ENCODE results near the gene PKD2L1. TPM values are rescaled to one million over a fixed set of nuclear protein-coding genes. Genes with fewer than 3 reads are reported as not detected.
"Not testable (repeated sequence)": the region's sequence is repeated elsewhere in the genome, so short reads cannot be mapped to it uniquely, and the experiment has no call there.

The PKD2L1 gene
- total and polyA plus RNA-seq, 4 experiments from 2014 or later: not detected

GRCh38 chr10:100297242-100297641, 32.8 kb downstream of the PKD2L1 start:
- intact Hi-C loops (cut with micrococcal nuclease): no loop called here
- Histone ChIP-seq H3K9me3 (ENCODE audit: control insufficient read depth in 1 of 2, low read length in 2 of 2) (no peaks in the 10 kb centered on the region), H3K36me3 (ENCODE audit: insufficient read depth, low read length) (no peaks in the 10 kb centered on the region), H3K4me1 (ENCODE audit: insufficient read depth, low read length) (no peaks in the 10 kb centered on the region), H3K27me3 (ENCODE audit: insufficient read depth, low read length) (no peaks in the 10 kb centered on the region), H3K4me3 (ENCODE audit: low read length in 2 of 2) (no peak overlapping the region), H3K27ac (ENCODE audit: low read depth, low read length) (no peak overlapping the region)
- H3K27ac Mint-ChIP-seq: no peak overlapping the region
- no peak overlapping the region for H3K4me3 Mint-ChIP-seq
- H3K4me1 Mint-ChIP-seq: no peaks in the 10 kb centered on the region
- H3K9me3 Mint-ChIP-seq: peaks cover 0 to 10% (median 3%) of the 10 kb centered on the region in 8 donors
- POLR2A ChIA-PET (ENCODE audit: partially characterized antibody): interaction anchor here (1.0 kb wide), 2 partner anchors 10 to 50 kb away, joined by 3 read pairs; partner anchors contain the start of gene SCD
- CTCF ChIA-PET (ENCODE audit: partially characterized antibody): interaction anchor here (1.6 kb wide), 1 partner anchor 221 kb away, joined by 4 read pairs; no protein-coding TSS in a partner anchor
- H3K36me3 Mint-ChIP-seq: no peaks in the 10 kb centered on the region
- DNase-seq: no peak
- peaks cover 30 to 35% of the 10 kb centered on the region in 2 donors for H3K27me3 Mint-ChIP-seq

- Mint-ChIP-seq H3K27ac (no peak overlapping the region), H3K36me3 (no peaks in the 10 kb centered on the region), H3K27me3 (peaks cover 18 to 20% of the 10 kb centered on the region in 2 donors), H3K4me3 (no peak overlapping the region), H3K9me3 (no peaks in the 10 kb centered on the region), H3K4me1 (no peaks in the 10 kb centered on the region)
- ChIA-PET POLR2A (ENCODE audit: partially characterized antibody) (no interaction called here), CTCF (ENCODE audit: partially characterized antibody) (no interaction called here)
- no peaks in the 10 kb centered on the region for H3K9me3 ChIP-seq (ENCODE audit: control insufficient read depth in 1 of 2, low read length in 2 of 2)
- no peaks in the 10 kb centered on the region for H3K36me3 ChIP-seq (ENCODE audit: insufficient read depth, low read length)
- no peak overlapping the region for H3K4me3 ChIP-seq (ENCODE audit: low read length in 2 of 2)
- H3K27ac ChIP-seq (ENCODE audit: low read depth, low read length): no peak overlapping the region
- H3K4me1 ChIP-seq (ENCODE audit: insufficient read depth, low read length): no peaks in the 10 kb centered on the region
- no peaks in the 10 kb centered on the region for H3K27me3 ChIP-seq (ENCODE audit: insufficient read depth, low read length)
- intact Hi-C loops (cut with micrococcal nuclease): no loop called here
- DNase-seq: no peak
Observed at GRCh38 chr10:100293066-100293465, 37.0 kb downstream of the PKD2L1 start.

GRCh38 chr10:100292300-100292699, 37.7 kb downstream of the PKD2L1 start:
- H3K27ac ChIP-seq (ENCODE audit: low read depth, low read length); H3K4me3 ChIP-seq (ENCODE audit: low read length in 2 of 2); H3K36me3 Mint-ChIP-seq; H3K36me3 ChIP-seq (ENCODE audit: insufficient read depth, low read length); H3K4me3 Mint-ChIP-seq; intact Hi-C loops (cut with micrococcal nuclease); H3K9me3 Mint-ChIP-seq; H3K4me1 ChIP-seq (ENCODE audit: insufficient read depth, low read length); CTCF ChIA-PET (ENCODE audit: partially characterized antibody); H3K27me3 ChIP-seq (ENCODE audit: insufficient read depth, low read length); POLR2A ChIA-PET (ENCODE audit: partially characterized antibody); H3K27ac Mint-ChIP-seq; H3K4me1 Mint-ChIP-seq; H3K9me3 ChIP-seq (ENCODE audit: control insufficient read depth in 1 of 2, low read length in 2 of 2); DNase-seq: not testable (repeated sequence)
- H3K27me3 Mint-ChIP-seq: peaks cover 17% of the 10 kb centered on the region in 2 donors

GRCh38 chr10:100291356-100291755, 38.7 kb downstream of the PKD2L1 start:
- H3K9me3 Mint-ChIP-seq: no peaks in the 10 kb centered on the region
- intact Hi-C loops (cut with micrococcal nuclease): no loop called here
- H3K4me1 ChIP-seq (ENCODE audit: insufficient read depth, low read length): peaks cover 6% of the 10 kb centered on the region
- H3K36me3 ChIP-seq (ENCODE audit: insufficient read depth, low read length): no peaks in the 10 kb centered on the region
- peak overlapping the region in 1 of 7 donors; percentile 18 for H3K27ac Mint-ChIP-seq
- POLR2A ChIA-PET (ENCODE audit: partially characterized antibody): no interaction called here
- peaks cover 0 to 2% of the 10 kb centered on the region in 2 donors for H3K36me3 Mint-ChIP-seq
- H3K27ac ChIP-seq (ENCODE audit: low read depth, low read length): no peak overlapping the region
- peaks cover 13 to 14% of the 10 kb centered on the region in 2 donors for H3K27me3 Mint-ChIP-seq
- no peak overlapping the region for H3K4me3 Mint-ChIP-seq
- no peaks in the 10 kb centered on the region for H3K9me3 ChIP-seq (ENCODE audit: control insufficient read depth in 1 of 2, low read length in 2 of 2)
- H3K27me3 ChIP-seq (ENCODE audit: insufficient read depth, low read length): no peaks in the 10 kb centered on the region
- peaks cover 6 to 15% (median 7%) of the 10 kb centered on the region in 4 donors for H3K4me1 Mint-ChIP-seq
- H3K4me3 ChIP-seq (ENCODE audit: low read length in 2 of 2): no peak overlapping the region
- no peak for DNase-seq
- CTCF ChIA-PET (ENCODE audit: partially characterized antibody): no interaction called here

GRCh38 chr10:100289641-100290040, 40.4 kb downstream of the PKD2L1 start:
- no peak overlapping the region for H3K27ac ChIP-seq (ENCODE audit: low read depth, low read length)

GRCh38 chr10:100288196-100288595, 41.8 kb downstream of the PKD2L1 start:
- peaks cover 30% of the 10 kb centered on the region for H3K4me1 ChIP-seq (ENCODE audit: insufficient read depth, low read length)
- intact Hi-C loops (cut with micrococcal nuclease): loop anchor here (5.0 kb wide), 2 partner anchors 101 to 1064 kb away; partner anchors contain the start of genes BTRC and ERLIN1
- Mint-ChIP-seq H3K4me3 (peak overlapping the region in 4 of 8 donors; percentile 12 to 99 (median 44)), H3K36me3 (peaks cover 0 to 13% of the 10 kb centered on the region in 2 donors), H3K4me1 (peaks cover 21 to 32% (median 25%) of the 10 kb centered on the region in 4 donors), H3K27me3 (peaks cover 3 to 5% of the 10 kb centered on the region in 2 donors), H3K27ac (peak overlapping the region in 3 of 7 donors; percentile 56 to 95 (median 78)), H3K9me3 (peaks cover 0 to 6% (median 0%) of the 10 kb centered on the region in 8 donors)
- H3K36me3 ChIP-seq (ENCODE audit: insufficient read depth, low read length): no peaks in the 10 kb centered on the region
- CTCF ChIA-PET (ENCODE audit: partially characterized antibody): no interaction called here
- no peaks in the 10 kb centered on the region for H3K27me3 ChIP-seq (ENCODE audit: insufficient read depth, low read length)
- POLR2A ChIA-PET (ENCODE audit: partially characterized antibody): no interaction called here
- DNase-seq: no peak
- no peak overlapping the region for H3K27ac ChIP-seq (ENCODE audit: low read depth, low read length)
- H3K9me3 ChIP-seq (ENCODE audit: control insufficient read depth in 1 of 2, low read length in 2 of 2): no peaks in the 10 kb centered on the region
- no peak overlapping the region for H3K4me3 ChIP-seq (ENCODE audit: low read length in 2 of 2)

More at GRCh38 chr10:100289641-100290040, 40.4 kb downstream of the PKD2L1 start:
- Histone ChIP-seq H3K27me3 (ENCODE audit: insufficient read depth, low read length) (no peaks in the 10 kb centered on the region), H3K9me3 (ENCODE audit: control insufficient read depth in 1 of 2, low read length in 2 of 2) (no peaks in the 10 kb centered on the region), H3K36me3 (ENCODE audit: insufficient read depth, low read length) (no peaks in the 10 kb centered on the region), H3K4me1 (ENCODE audit: insufficient read depth, low read length) (peaks cover 17% of the 10 kb centered on the region), H3K4me3 (ENCODE audit: low read length in 2 of 2) (no peak overlapping the region)
- Mint-ChIP-seq H3K9me3 (peaks cover 0 to 6% (median 0%) of the 10 kb centered on the region in 8 donors), H3K27me3 (peaks cover 5 to 10% of the 10 kb centered on the region in 2 donors), H3K27ac (peak overlapping the region in 2 of 7 donors; percentile 4 to 28), H3K4me1 (peaks cover 19 to 29% (median 23%) of the 10 kb centered on the region in 4 donors), H3K4me3 (no peak overlapping the region), H3K36me3 (peaks cover 0 to 12% of the 10 kb centered on the region in 2 donors)
- ChIA-PET CTCF (ENCODE audit: partially characterized antibody) (no interaction called here), POLR2A (ENCODE audit: partially characterized antibody) (no interaction called here)
- intact Hi-C loops (cut with micrococcal nuclease): loop anchor here (5.0 kb wide), 2 partner anchors 102 to 1063 kb away; partner anchors contain the start of genes BTRC and ERLIN1
- no peak for DNase-seq

GRCh38 chr10:100287756-100288155, 42.3 kb downstream of the PKD2L1 start:
- peaks cover 34% of the 10 kb centered on the region for H3K4me1 ChIP-seq (ENCODE audit: insufficient read depth, low read length)
- no peaks in the 10 kb centered on the region for H3K9me3 ChIP-seq (ENCODE audit: control insufficient read depth in 1 of 2, low read length in 2 of 2)
- CTCF ChIA-PET (ENCODE audit: partially characterized antibody): no interaction called here
- Mint-ChIP-seq H3K4me1 (peaks cover 21 to 32% (median 25%) of the 10 kb centered on the region in 4 donors), H3K36me3 (peaks cover 0 to 13% of the 10 kb centered on the region in 2 donors), H3K9me3 (peaks cover 0 to 6% (median 0%) of the 10 kb centered on the region in 8 donors), H3K4me3 (peak overlapping the region in 6 of 8 donors; percentile 12 to 99 (median 65)), H3K27ac (peak overlapping the region in 6 of 7 donors; percentile 22 to 99 (median 96)), H3K27me3 (peaks cover 3 to 5% of the 10 kb centered on the region in 2 donors)
- no peak overlapping the region for H3K27ac ChIP-seq (ENCODE audit: low read depth, low read length)
- POLR2A ChIA-PET (ENCODE audit: partially characterized antibody): interaction anchor here (1.0 kb wide), 1 partner anchor 10 kb away, joined by 3 read pairs; no protein-coding TSS in a partner anchor
- no peak overlapping the region for H3K4me3 ChIP-seq (ENCODE audit: low read length in 2 of 2)
- H3K27me3 ChIP-seq (ENCODE audit: insufficient read depth, low read length): no peaks in the 10 kb centered on the region
- H3K36me3 ChIP-seq (ENCODE audit: insufficient read depth, low read length): no peaks in the 10 kb centered on the region
- no peak for DNase-seq
- intact Hi-C loops (cut with micrococcal nuclease): loop anchor here (5.0 kb wide), 2 partner anchors 100 to 1065 kb away; partner anchors contain the start of genes BTRC and ERLIN1

Measured in CD4-positive, alpha-beta memory T cell (primary cell).